Epithelial cell of proximal tubule (primary cell): ENCODE measurements around the gene STAT5B. TPM values are rescaled to one million over a fixed set of nuclear protein-coding genes. Genes with fewer than 3 reads are reported as not detected.
A peak's percentile ranks its signal among the peaks of the same experiment; 100 is the strongest.

Experiments used
- DNase-seq: peaks from one replicate; pipeline ENCODE4 v3.0.0-alpha.2; 2011; ENCODE audit warnings: low read depth
- H3K4me3 ChIP-seq: 2 replicates; pipeline ENCODE4 v1.5.1; 2011; ENCODE audit warnings: low read depth, mild to moderate bottlenecking, low read length
- CTCF ChIP-seq: conservative IDR thresholded peaks from 2 replicates; pipeline ENCODE4 v1.5.1; 2012; ENCODE audit warnings: low read depth, mild to moderate bottlenecking, low read length
- total RNA-seq: library from RNA; depleted of rRNA; stranded (reverse); fragments of >200 nt; gene quantifications from 2 replicates; pipeline ENCODE4 v1.2.3, GENCODE V29; 2015

STAT5B gene
- total RNA-seq, 1 donor from 2014 or later: 16.0 TPM

GRCh38 chr17:42275527-42276358 lies 448 bp downstream of the STAT5B start:
- TF ChIP-seq CTCF: no peak
- DNase-seq: no peak
- H3K4me3 ChIP-seq: peak overlapping the region; percentile 75

- DNase-seq: no peak
- TF ChIP-seq CTCF: no peak
- peak overlapping the region; percentile 75 for H3K4me3 ChIP-seq
Measured at GRCh38 chr17:42274812-42275526, 1.2 kb downstream of the STAT5B start.

- no peak for DNase-seq
- no peak for TF ChIP-seq CTCF
- no peak overlapping the region for H3K4me3 ChIP-seq
Measured at GRCh38 chr17:42274253-42274542, 2.0 kb downstream of the STAT5B start.

- no peak for DNase-seq
- TF ChIP-seq CTCF: no peak
- H3K4me3 ChIP-seq: no peak overlapping the region
Measured at GRCh38 chr17:42273474-42274252, 2.5 kb downstream of the STAT5B start.

GRCh38 chr17:42272162-42272907 lies 3.9 kb downstream of the STAT5B start:
- no peak overlapping the region for H3K4me3 ChIP-seq
- TF ChIP-seq CTCF: no peak
- DNase-seq: no peak

- no peak for TF ChIP-seq CTCF
- no peak for DNase-seq
- no peak overlapping the region for H3K4me3 ChIP-seq
Measured at GRCh38 chr17:42271779-42272035, 4.5 kb downstream of the STAT5B start.
